GM12872 (cell line): ENCODE data around the gene NEXN.

Source experiments
- CTCF ChIP-seq: IDR thresholded peaks from 3 replicates; pipeline ENCODE4 v1.5.1; 2011; ENCODE audit warnings: low read depth, mild to moderate bottlenecking, low read length, moderate library complexity; ENCODE audit not compliant: insufficient read depth

NEXN gene

DNA sequence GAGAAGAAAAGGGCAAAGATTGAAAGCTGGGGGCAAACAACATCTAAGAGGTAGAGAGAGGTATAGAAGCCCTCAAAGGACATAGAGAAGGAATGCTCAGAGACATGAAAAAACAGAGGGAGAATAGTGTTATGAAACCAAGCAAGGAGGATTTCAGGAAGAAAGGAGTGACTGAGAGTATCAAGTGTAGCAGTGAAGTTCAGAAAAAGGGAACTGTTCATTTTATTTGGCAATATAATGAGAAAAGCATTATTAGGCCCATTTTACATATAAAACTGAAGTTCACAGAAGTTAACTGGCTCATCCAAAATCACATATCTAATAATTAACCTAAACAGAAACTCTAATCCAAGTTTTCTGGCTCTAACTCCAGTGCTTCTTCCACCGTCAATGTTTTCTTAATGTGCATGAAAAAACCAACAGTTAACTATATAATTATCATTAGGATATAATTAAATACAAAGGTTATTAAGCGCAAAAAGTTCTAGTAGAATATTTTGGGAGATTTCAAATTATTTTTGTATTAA lies 17.7 kb downstream of the NEXN start:
- TF ChIP-seq CTCF = no peak

GRCh38 chr1:77906624-77907023 lies 18.2 kb downstream of the NEXN start:
- TF ChIP-seq CTCF = no peak

DNA sequence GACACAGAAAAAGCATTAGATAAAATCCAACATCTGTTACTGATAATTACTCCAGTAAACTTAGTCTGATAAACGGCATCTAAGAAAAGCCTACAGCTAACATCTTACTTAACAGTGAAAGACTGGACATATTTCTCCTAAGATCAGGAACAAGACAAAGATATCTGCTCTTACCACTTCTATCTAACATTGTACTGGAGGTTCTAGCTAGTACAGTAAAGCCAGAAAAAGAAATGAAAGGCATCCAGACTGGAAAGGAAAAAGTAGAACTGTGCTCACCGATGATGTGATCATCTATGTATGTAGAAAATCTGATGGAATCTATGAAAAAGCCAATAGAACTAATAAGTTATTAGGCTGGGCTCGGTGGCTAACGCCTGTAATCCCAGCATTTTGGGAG lies 21.7 kb downstream of the NEXN start:
- no peak for TF ChIP-seq CTCF

DNA sequence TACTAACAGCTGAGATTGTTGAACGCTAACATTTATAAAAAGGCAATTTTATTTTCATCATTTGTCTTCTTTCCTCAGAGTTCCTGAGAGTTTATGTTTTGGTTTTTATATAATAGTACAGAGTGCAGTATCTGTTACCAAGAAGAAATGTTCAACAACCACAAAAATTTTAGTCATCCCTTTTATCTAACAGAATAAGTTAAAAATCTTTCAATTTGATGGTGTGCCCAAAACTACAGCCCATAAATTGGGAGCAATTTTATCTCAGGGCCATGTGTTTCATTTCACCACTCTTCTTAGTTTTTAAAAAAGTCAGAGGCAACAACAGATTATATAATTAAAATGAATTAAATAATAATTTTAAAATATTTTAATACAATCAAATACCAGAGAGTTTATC lies 37.1 kb downstream of the NEXN start:
- TF ChIP-seq CTCF = no peak

- TF ChIP-seq CTCF = no peak
These were observed 37.5 kb downstream of the NEXN start for GRCh38 chr1:77925956-77926355.

- TF ChIP-seq CTCF = no peak
These were observed 38.3 kb downstream of the NEXN start for GRCh38 chr1:77926561-77927357.

DNA sequence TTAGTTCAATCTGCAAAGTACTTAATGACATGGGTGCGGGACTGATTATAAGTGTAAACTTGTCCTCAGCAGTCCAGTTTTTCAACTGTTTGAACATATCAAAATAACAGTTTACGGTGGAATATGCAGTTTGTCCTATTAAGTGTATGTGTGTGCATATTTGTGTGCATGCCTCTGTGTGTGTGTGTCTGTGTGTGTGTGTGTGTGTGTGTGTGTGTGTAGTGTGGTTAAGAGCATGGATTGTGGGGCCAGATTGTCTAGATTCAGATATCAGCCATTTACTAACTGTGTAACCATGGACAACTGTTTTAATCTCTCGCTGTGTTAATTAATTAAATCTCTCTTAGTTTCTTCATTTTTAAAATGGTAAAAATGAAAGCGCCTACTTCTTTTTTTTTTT lies 39.0 kb downstream of the NEXN start:
- no peak for TF ChIP-seq CTCF
